Psoas muscle (tissue), 8 donors: Measurements from ENCODE around the gene SPATA33. TPM values are rescaled to one million over a fixed set of nuclear protein-coding genes. Genes with fewer than 3 reads are reported as not detected.

Experiments used
- ATAC-seq, 4 donors: fragments of 200-7000 bp; cut with Tn5 transposase; one replicate each; pipeline ENCODE4 v1.9.1; 2020; ENCODE audit warnings: moderate library complexity in 3 of 4, mild to moderate bottlenecking in 2 of 4
- DNase-seq, 2 donors: peaks; one replicate each; pipeline ENCODE4 v3.0.0-alpha.2; 2020
- H3K27ac ChIP-seq: fragments of 200-600 bp; one replicate; pipeline ENCODE4 v1.8.0; 2022
- H3K27me3 ChIP-seq, 3 donors: fragments of 200-600 bp in 1 of 3; one replicate each; pipeline versions ENCODE4 v1.6.1 to v1.8.0; 2013 to 2022; ENCODE audit warnings: low read length in 2 of 3, mild to moderate bottlenecking in 2 of 3, moderate library complexity in 1 of 3; ENCODE audit not compliant: insufficient read depth in 3 of 3
- H3K36me3 ChIP-seq, 2 donors: fragments of 200-600 bp in 1 of 2; one replicate each; pipeline versions ENCODE4 v1.6.1 to v1.8.0; 2013 to 2022; ENCODE audit warnings: low read depth in 1 of 2, mild to moderate bottlenecking in 1 of 2, moderate library complexity in 1 of 2; ENCODE audit not compliant: insufficient read depth in 1 of 2
- H3K4me1 ChIP-seq: fragments of 200-600 bp; one replicate; pipeline ENCODE4 v1.8.0; 2022
- H3K4me3 ChIP-seq: fragments of 200-600 bp; one replicate; pipeline ENCODE4 v1.8.0; 2022; ENCODE audit warnings: mild to moderate bottlenecking
- H3K9me3 ChIP-seq: fragments of 200-600 bp; one replicate; pipeline ENCODE4 v1.8.0; 2022
- WGBS, 3 donors: extraction: QIAGEN DNeasy Blood & Tissue Kit; methylation state at CpG; one replicate each; pipeline versions ENCODE4 v1.1.6 to v1.1.7; 2013; 5-methylcytosine and 5-hydroxymethylcytosine counted together
- intact Hi-C, 2 donors: fragments of 100-400 bp; cut with DNase I; formaldehyde crosslinking; loops; one replicate each; pipeline versions ENCODE4 v1.11.0 to v1.14.2; 2022
- long read RNA-seq, 2 donors: library from polyadenylated mRNA; unstranded; transcript quantifications; one replicate each; pipeline ENCODE4 v2.0.0, GENCODE V29; 2021
- polyA plus RNA-seq, 3 donors: library from polyadenylated mRNA; stranded (reverse); fragments of 200-250 nt; gene quantifications; one replicate each; pipeline ENCODE4 v1.2.3, GENCODE V29; 2013
- total RNA-seq, 4 donors: library from RNA; stranded (reverse); fragmentation: NEBNext Ultra II Directional in 2 of 4; extraction: Animal tissue kit (Norgen Biotek cat#: 25700) in 2 of 4; gene quantifications; one replicate each; pipeline versions ENCODE4 v1.2.1 to v1.2.4, GENCODE V29; 2021 to 2023
- TF ChIP-seq, protein P1 (sequence below): fragments of 200-600 bp; IDR thresholded peaks from one replicate; pipeline ENCODE4 v1.8.0; 2022; ENCODE audit warnings: antibody characterized with exemption
- donor health status: healthy with polysubstance abuse.
- donor health status: DM: no; HTN: no; CAD: no; lungs with moderate emphysema.
- donor health status: Bipolar disorder and iron deficiency.
- donor health status: healthy.
- donor health status: DM: yes; HTN: yes; CAD: no.
- donor health status: DM: no; HTN: no; CAD: no.
- donor health status: DM: no; HTN: no; CAD: no.
- donor health status: DM: yes; HTN: yes; CAD: no.

The SPATA33 gene
- total RNA-seq: 1 to 10 TPM; 1.2 to 3.0 (median 2.5) TPM
- polyA plus RNA-seq: 1 to 10 TPM; 2.3 to 8.2 (median 4.8) TPM
- long read RNA-seq, donor 1, partial matches to known transcripts: 0 of 1 reads
- long read RNA-seq, donor 1, other reads (novel, unspliced or antisense): 1 of 1 reads
- long read RNA-seq, donor 2, partial matches to known transcripts: 0 of 3 reads
- long read RNA-seq, donor 2, other reads (novel, unspliced or antisense): 1 of 3 reads

DNA sequence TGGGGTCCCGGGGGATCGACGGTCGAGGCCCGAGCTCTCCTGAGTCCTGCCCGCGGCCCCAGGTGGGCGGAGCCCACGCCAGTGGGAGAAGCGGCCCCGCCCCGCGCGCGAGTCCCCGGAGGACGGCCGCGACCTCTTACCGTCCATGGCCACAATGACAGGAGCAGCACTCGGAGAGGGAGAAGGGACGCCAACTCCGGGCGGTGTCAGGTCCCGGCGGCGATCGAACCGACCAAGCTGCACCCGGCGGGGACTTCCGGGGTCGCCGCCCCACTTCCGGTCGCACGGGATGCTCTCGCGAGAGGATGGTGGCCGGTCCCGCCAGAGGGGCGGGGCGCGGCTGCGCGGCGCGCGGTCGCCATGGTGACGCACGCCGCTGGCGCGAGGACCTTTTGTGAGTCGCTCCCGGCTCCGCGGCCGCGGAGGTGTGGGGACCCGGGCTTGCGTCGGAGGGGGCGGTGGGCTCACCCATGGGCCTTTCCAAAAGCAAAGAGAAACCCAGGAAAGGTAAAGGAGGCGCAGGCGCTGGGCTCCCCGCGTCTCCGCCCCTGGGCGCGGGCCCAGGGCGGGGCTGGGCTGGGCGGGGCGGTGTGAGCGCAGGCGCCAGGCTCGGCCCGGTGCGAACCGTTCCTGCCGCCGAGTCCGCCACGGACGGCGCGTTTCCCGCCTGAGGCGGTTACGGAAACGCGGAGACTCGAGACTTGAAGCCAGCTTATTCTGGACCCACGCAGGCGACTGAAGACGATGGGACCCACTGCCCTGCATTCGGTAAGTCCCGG is at the start of gene SPATA33, which contains the start of gene CHMP1A:
SPATA33 (plus strand) TSS at position 395 of the 779 bp plus-strand sequence; CDS start at position 471, 76 bp downstream.
CHMP1A (minus strand) TSS at position 267 of the 779 bp plus-strand sequence; CDS start at position 147, 120 bp downstream.
- Histone ChIP-seq H3K4me1 (peaks cover 16% of the 10 kb centered on the region), H3K27ac (peak within 1 kb of the TSS; percentile 91), H3K4me3 (peak within 1 kb of the TSS; percentile 99), H3K36me3 (peaks cover 1 to 19% of the 10 kb centered on the region in 2 donors), H3K27me3 (no peaks in the 10 kb centered on the region), H3K9me3 (no peaks in the 10 kb centered on the region)
- ATAC-seq: peak; percentile 98 to 99 (median 99)
- intact Hi-C loops: loop anchor here in 1 of 2 donors (1.0 kb wide), 1 partner anchor 64 kb away; the partner anchor contains the start of gene ZNF276
- peak; percentile 93 to 96 for DNase-seq
- WGBS, 3 donors: 0 to 1% (median 0%) methylated on average over 62 to 99 of the region's 99 CpGs
- TF ChIP-seq, protein P1, sequence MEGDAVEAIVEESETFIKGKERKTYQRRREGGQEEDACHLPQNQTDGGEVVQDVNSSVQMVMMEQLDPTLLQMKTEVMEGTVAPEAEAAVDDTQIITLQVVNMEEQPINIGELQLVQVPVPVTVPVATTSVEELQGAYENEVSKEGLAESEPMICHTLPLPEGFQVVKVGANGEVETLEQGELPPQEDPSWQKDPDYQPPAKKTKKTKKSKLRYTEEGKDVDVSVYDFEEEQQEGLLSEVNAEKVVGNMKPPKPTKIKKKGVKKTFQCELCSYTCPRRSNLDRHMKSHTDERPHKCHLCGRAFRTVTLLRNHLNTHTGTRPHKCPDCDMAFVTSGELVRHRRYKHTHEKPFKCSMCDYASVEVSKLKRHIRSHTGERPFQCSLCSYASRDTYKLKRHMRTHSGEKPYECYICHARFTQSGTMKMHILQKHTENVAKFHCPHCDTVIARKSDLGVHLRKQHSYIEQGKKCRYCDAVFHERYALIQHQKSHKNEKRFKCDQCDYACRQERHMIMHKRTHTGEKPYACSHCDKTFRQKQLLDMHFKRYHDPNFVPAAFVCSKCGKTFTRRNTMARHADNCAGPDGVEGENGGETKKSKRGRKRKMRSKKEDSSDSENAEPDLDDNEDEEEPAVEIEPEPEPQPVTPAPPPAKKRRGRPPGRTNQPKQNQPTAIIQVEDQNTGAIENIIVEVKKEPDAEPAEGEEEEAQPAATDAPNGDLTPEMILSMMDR: no peak

DNA sequence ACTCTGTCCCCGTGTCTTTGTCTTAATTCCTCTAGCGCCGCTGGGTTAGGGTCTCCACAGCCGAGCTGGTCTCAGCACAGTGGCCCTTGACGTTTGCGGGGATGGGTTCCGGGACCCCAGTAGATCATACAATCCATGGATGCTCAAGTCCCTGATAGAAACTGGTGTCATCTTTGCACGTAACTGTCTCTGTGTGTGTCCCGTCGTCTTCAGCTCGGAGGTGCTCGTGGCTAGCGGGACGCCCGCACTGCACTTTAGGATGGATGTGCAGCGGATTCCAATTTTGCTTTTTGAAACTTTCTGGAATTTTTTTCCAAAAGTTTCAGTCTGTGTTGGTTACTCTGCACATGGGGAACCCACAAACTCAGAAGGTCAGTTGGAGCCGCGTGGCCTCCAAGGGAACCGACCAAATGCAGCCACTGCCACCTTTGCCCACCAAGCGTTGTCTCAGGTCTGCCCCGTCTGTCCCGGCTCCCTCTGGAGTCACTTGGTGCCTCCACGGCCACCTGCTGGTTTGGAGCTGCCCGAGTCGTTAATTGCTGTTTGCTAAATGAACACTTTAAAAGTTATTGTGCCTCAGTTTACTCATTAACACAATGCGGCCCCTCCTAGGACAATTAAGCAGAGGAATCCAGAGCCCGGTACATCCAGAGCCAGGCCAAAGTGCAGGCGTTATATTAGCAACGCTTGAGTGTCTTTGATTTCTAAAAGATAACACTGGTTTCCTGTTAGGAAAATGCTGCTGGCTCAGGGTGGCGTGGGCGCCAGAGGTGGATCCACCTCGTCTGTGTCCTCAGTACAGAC is 49.5 kb upstream of the SPATA33 start:
- Histone ChIP-seq H3K4me3 (no peak overlapping the region), H3K36me3 (no peaks in the 10 kb centered on the region), H3K27ac (no peak overlapping the region), H3K9me3 (no peaks in the 10 kb centered on the region), H3K4me1 (no peaks in the 10 kb centered on the region), H3K27me3 (peaks cover 0 to 25% (median 5%) of the 10 kb centered on the region in 3 donors)
- WGBS, 3 donors: 74 to 79% (median 77%) methylated on average over 32 of the region's 32 CpGs
- intact Hi-C loops: no loop called here
- ATAC-seq: no peak
- TF ChIP-seq, protein P1: no peak
- DNase-seq: no peak

DNA sequence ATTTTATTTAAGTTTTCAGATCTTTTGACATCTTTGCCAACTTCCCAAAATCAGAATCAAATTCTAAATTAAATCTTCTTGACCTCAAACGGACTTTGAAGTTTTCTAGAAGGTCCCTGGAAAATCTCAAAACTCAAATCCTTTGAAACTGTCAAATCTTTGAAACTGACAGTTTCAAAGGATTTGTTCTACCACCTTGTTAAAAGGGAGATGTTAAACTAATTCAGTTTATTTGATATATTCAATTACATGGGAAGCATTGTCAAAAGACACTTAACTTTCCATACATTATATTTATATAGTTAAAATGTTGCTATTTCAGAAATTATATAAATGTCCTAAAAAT is 47.6 kb upstream of the SPATA33 start:
- Histone ChIP-seq H3K4me3 (no peak overlapping the region), H3K9me3 (no peaks in the 10 kb centered on the region), H3K36me3 (no peaks in the 10 kb centered on the region), H3K27ac (no peak overlapping the region), H3K27me3 (peaks cover 0 to 29% (median 5%) of the 10 kb centered on the region in 3 donors), H3K4me1 (no peaks in the 10 kb centered on the region)
- WGBS, 3 donors: 64 to 73% (median 71%) methylated on average over 1 of the region's 1 CpG
- DNase-seq (no peak), ATAC-seq (no peak)
- TF ChIP-seq, protein P1: no peak
- intact Hi-C loops: no loop called here

DNA sequence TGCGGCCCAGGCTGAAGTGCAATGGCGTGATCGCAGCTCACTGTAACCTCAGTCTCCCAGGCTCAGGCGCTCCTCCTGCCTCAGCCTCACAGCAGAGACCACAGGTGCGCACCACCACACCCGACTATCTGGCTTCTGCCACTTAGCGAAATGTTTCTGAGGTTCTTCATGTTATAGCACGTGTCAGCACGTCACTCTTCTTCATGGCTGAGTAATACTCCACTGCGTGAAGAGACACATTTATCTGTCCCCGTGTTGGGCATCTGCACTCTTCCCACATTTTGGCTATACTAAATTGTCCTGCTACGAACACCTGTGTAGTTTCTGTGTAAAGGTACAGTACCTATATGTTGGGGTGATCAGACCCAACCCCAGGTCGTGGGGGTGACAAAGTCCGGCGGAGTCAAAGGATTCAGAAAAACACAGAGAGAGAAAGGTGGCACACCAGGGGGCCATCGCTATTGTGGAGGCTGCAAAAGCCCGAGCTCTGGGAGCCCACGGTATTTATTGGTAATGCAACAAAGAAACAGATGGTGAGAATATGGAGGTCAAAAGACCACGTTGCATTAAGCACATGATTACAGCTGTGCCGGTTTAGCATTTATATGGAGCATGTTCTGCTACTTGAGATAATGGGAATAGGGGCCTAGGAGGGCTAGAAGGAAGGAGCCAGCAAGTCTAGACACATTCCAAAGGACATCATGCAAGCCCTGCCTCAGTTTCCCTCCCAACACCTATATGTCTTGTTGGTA is 45.0 kb upstream of the SPATA33 start:
- no peak for ATAC-seq

More for the DNA sequence above, 45.0 kb upstream of the SPATA33 start:
- 74 to 76% (median 75%) methylated on average over 20 of the region's 20 CpGs for WGBS, 3 donors
- intact Hi-C loops: no loop called here
- H3K4me3 ChIP-seq: no peak overlapping the region
- no peaks in the 10 kb centered on the region for H3K4me1 ChIP-seq
- H3K36me3 ChIP-seq: no peaks in the 10 kb centered on the region
- no peak for DNase-seq
- peaks cover 0 to 30% (median 5%) of the 10 kb centered on the region in 3 donors for H3K27me3 ChIP-seq
- H3K9me3 ChIP-seq: no peaks in the 10 kb centered on the region
- no peak overlapping the region for H3K27ac ChIP-seq
- TF ChIP-seq, protein P1: no peak
